Measurements from ENCODE around the gene PLPP2.

Gene PLPP2

GRCh38 chr19:313988-314815 lies 23.0 kb upstream of the PLPP2 start:
- no peak for DNase-seq

GRCh38 chr19:313169-313987 lies 22.2 kb upstream of the PLPP2 start:
- DNase-seq: no peak

- no peak for DNase-seq
Measured at GRCh38 chr19:311813-312261, 20.6 kb upstream of the PLPP2 start.

GRCh38 chr19:310781-311496 lies 19.7 kb upstream of the PLPP2 start:
- DNase-seq: no peak

GRCh38 chr19:310141-310651 lies 19.0 kb upstream of the PLPP2 start:
- DNase-seq: no peak

GRCh38 chr19:309206-309565 lies 18.0 kb upstream of the PLPP2 start:
- DNase-seq: no peak

- DNase-seq: no peak
Measured at GRCh38 chr19:308471-309205, 17.4 kb upstream of the PLPP2 start.

- no peak for DNase-seq
Measured at GRCh38 chr19:307793-308420, 16.7 kb upstream of the PLPP2 start.

GRCh38 chr19:307111-307531 lies 15.9 kb upstream of the PLPP2 start:
- DNase-seq: no peak

- DNase-seq: no peak
Measured at GRCh38 chr19:306151-306900, 15.1 kb upstream of the PLPP2 start.

- DNase-seq: no peak
Measured at GRCh38 chr19:305240-306150, 14.3 kb upstream of the PLPP2 start.

- DNase-seq: no peak
Measured at GRCh38 chr19:296476-297225, 5.4 kb upstream of the PLPP2 start.

- no peak for DNase-seq
Measured at GRCh38 chr19:295687-296370, 4.6 kb upstream of the PLPP2 start.

GRCh38 chr19:294946-295686 lies 3.9 kb upstream of the PLPP2 start:
- DNase-seq: no peak

GRCh38 chr19:294341-294945 lies 3.2 kb upstream of the PLPP2 start:
- DNase-seq: no peak

GRCh38 chr19:293436-294110 lies 2.4 kb upstream of the PLPP2 start:
- no peak for DNase-seq

GRCh38 chr19:292951-293350 lies 1.7 kb upstream of the PLPP2 start:
- no peak for DNase-seq
